ENCODE results near the gene CLEC20A.

CLEC20A gene

GRCh38 chr1:178501705-178502329 lies 5.1 kb upstream of the CLEC20A start:
- Histone ChIP-seq H3K4me2 (ENCODE audit: low read length) (no peak overlapping the region), H2BK120ac (ENCODE audit: low read depth, low read length) (no peak overlapping the region), H2BK5ac (ENCODE audit: low read length) (no peak overlapping the region), H3K18ac (ENCODE audit: low read length) (no peak overlapping the region), H3K4me3 (ENCODE audit: low read length) (no peak overlapping the region), H3K79me2 (ENCODE audit: control insufficient read depth, insufficient read depth, low read length) (no peaks in the 10 kb centered on the region), H3K4ac (ENCODE audit: low read depth, low read length) (no peak overlapping the region), H3K56ac (ENCODE audit: low read length) (no peak overlapping the region), H3K4me1 (ENCODE audit: control insufficient read depth, low read depth, low read length) (no peaks in the 10 kb centered on the region), H3K9ac (ENCODE audit: low read length) (no peak overlapping the region), H2AK5ac (ENCODE audit: low read length) (no peak overlapping the region), H4K8ac (ENCODE audit: low read depth, low read length) (no peak overlapping the region), H2BK15ac (replicated peaks; ENCODE audit: low read depth) (no peak overlapping the region), H3K27ac (ENCODE audit: low read depth, low read length) (no peak overlapping the region), H4K5ac (ENCODE audit: low read length) (no peak overlapping the region), H3K79me1 (ENCODE audit: low read length) (no peaks in the 10 kb centered on the region), H3K23ac (ENCODE audit: low read length) (no peak overlapping the region), H3K27me3 (ENCODE audit: insufficient read depth, low read length, poor library complexity) (no peaks in the 10 kb centered on the region), H3K36me3 (ENCODE audit: control insufficient read depth, insufficient read depth, low read length) (no peaks in the 10 kb centered on the region)
- WGBS (ENCODE audit: extremely low coverage, insufficient coverage, low lambda C conversion rate): no CpG with 5 or more reads among the region's 5 CpGs
- DNase-seq: peak; percentile 82

- no peaks in the 10 kb centered on the region for H3K4me1 ChIP-seq (ENCODE audit: control insufficient read depth, low read depth, low read length)
- no peak overlapping the region for H3K4me2 ChIP-seq (ENCODE audit: low read length)
- no peaks in the 10 kb centered on the region for H3K27me3 ChIP-seq (ENCODE audit: insufficient read depth, low read length, poor library complexity)
- no peaks in the 10 kb centered on the region for H3K79me2 ChIP-seq (ENCODE audit: control insufficient read depth, insufficient read depth, low read length)
- WGBS (ENCODE audit: extremely low coverage, insufficient coverage, low lambda C conversion rate): no CpG with 5 or more reads among the region's 10 CpGs
- no peak overlapping the region for H3K4me3 ChIP-seq (ENCODE audit: low read length)
- H3K23ac ChIP-seq (ENCODE audit: low read length): no peak overlapping the region
- H3K9ac ChIP-seq (ENCODE audit: low read length): no peak overlapping the region
- H4K5ac ChIP-seq (ENCODE audit: low read length): no peak overlapping the region
- no peak overlapping the region for H2AK5ac ChIP-seq (ENCODE audit: low read length)
- no peaks in the 10 kb centered on the region for H3K79me1 ChIP-seq (ENCODE audit: low read length)
- H4K8ac ChIP-seq (ENCODE audit: low read depth, low read length): no peak overlapping the region
- H3K27ac ChIP-seq (ENCODE audit: low read depth, low read length): no peak overlapping the region
- no peak overlapping the region for H2BK15ac ChIP-seq (replicated peaks; ENCODE audit: low read depth)
- H2BK120ac ChIP-seq (ENCODE audit: low read depth, low read length): no peak overlapping the region
- H3K36me3 ChIP-seq (ENCODE audit: control insufficient read depth, insufficient read depth, low read length): no peaks in the 10 kb centered on the region
- H2BK5ac ChIP-seq (ENCODE audit: low read length): no peak overlapping the region
- peak; percentile 59 for DNase-seq
- no peak overlapping the region for H3K18ac ChIP-seq (ENCODE audit: low read length)
- no peak overlapping the region for H3K56ac ChIP-seq (ENCODE audit: low read length)
- H3K4ac ChIP-seq (ENCODE audit: low read depth, low read length): no peak overlapping the region
Observed at GRCh38 chr1:178500936-178501554, 4.3 kb upstream of the CLEC20A start.

DNA sequence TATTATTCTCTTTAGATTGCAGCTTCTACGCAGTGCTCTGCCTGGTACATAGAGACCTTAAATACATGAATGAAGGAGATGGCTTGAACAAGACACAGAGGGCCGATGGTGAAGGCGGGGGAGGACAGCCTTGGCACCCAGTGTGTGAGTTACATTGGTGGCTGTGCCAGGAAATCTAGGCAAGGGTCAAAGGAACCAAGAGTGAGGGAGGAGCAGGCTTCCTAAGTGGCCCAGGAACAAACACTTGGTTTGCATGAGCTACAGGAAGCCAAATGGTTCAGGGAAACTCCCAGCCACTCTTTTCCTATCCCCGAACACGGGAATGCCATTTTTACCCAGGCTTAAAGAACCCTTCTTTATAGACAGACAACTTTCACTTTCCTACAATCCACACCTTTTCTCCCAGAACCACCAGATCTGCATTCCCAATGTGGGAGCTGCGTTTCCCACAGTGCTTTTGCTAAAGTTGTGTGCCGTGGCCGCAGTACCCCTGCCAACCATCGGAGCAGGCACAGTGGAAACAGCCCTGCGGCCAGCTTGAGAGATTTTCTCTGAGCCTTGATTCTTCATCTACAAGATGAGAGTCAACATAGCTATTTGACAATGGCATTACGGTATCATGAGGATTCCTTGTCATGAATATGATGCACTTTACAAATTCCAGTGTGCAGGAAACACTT lies 3.5 kb upstream of the CLEC20A start:
- Histone ChIP-seq H4K8ac (ENCODE audit: low read depth, low read length) (no peak overlapping the region), H2AK5ac (ENCODE audit: low read length) (no peak overlapping the region), H3K36me3 (ENCODE audit: control insufficient read depth, insufficient read depth, low read length) (no peaks in the 10 kb centered on the region), H2BK120ac (ENCODE audit: low read depth, low read length) (no peak overlapping the region), H3K27me3 (ENCODE audit: insufficient read depth, low read length, poor library complexity) (no peaks in the 10 kb centered on the region), H3K79me1 (ENCODE audit: low read length) (no peaks in the 10 kb centered on the region), H3K4me3 (ENCODE audit: low read length) (no peak overlapping the region), H3K9ac (ENCODE audit: low read length) (no peak overlapping the region), H3K4ac (ENCODE audit: low read depth, low read length) (no peak overlapping the region), H3K23ac (ENCODE audit: low read length) (no peak overlapping the region), H3K4me2 (ENCODE audit: low read length) (no peak overlapping the region), H3K27ac (ENCODE audit: low read depth, low read length) (no peak overlapping the region), H3K4me1 (ENCODE audit: control insufficient read depth, low read depth, low read length) (no peaks in the 10 kb centered on the region), H3K18ac (ENCODE audit: low read length) (no peak overlapping the region), H3K56ac (ENCODE audit: low read length) (no peak overlapping the region), H2BK5ac (ENCODE audit: low read length) (no peak overlapping the region), H4K5ac (ENCODE audit: low read length) (no peak overlapping the region), H3K79me2 (ENCODE audit: control insufficient read depth, insufficient read depth, low read length) (no peaks in the 10 kb centered on the region), H2BK15ac (replicated peaks; ENCODE audit: low read depth) (no peak overlapping the region)
- WGBS (ENCODE audit: extremely low coverage, insufficient coverage, low lambda C conversion rate): no CpG with 5 or more reads among the region's 11 CpGs
- peak; percentile 73 for DNase-seq

DNA sequence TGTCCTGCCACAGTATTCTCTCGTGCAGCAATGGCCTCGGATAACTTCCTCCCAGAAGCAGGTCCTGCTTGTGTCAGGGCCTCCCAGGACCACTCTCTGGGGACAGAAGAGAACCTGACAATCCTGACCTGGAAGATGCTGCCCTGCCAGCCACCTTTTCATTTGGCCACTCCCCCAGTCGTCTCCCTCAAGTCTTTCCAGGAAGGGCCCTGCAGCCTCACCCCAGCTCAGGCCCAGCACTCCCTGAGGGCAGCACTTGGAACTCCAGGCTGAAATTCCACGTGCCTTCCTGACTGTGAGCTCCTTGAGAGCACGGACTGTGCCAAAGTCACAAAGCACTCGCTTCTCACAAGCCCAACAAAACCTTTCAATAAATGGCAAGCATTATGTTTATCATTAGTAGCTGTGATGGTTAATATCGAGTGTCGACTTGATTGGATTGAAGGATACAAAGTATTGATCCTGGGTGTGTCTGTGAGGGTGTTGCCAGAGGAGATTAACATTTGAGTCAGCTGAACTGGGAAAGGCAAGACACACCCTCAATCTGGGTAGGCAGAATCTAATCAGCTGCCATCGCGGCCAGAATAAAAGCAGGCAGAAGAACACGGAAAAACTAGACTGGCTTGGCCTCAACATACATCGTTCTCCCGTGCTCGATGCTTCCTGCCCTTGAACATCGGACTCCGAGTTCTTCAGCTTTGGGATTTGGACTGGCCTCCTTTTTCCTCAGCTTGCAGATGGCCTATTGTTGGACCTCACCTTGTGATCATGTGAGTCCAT lies 2.3 kb upstream of the CLEC20A start:
- Histone ChIP-seq H3K9ac (ENCODE audit: low read length) (no peak overlapping the region), H3K4me3 (ENCODE audit: low read length) (no peak overlapping the region), H3K23ac (ENCODE audit: low read length) (no peak overlapping the region), H3K18ac (ENCODE audit: low read length) (no peak overlapping the region), H3K36me3 (ENCODE audit: control insufficient read depth, insufficient read depth, low read length) (no peaks in the 10 kb centered on the region), H2AK5ac (ENCODE audit: low read length) (no peak overlapping the region), H3K27ac (ENCODE audit: low read depth, low read length) (no peak overlapping the region), H2BK5ac (ENCODE audit: low read length) (no peak overlapping the region), H3K4me2 (ENCODE audit: low read length) (no peak overlapping the region), H2BK120ac (ENCODE audit: low read depth, low read length) (no peak overlapping the region), H2BK15ac (replicated peaks; ENCODE audit: low read depth) (no peak overlapping the region), H3K79me2 (ENCODE audit: control insufficient read depth, insufficient read depth, low read length) (no peaks in the 10 kb centered on the region), H4K5ac (ENCODE audit: low read length) (no peak overlapping the region), H4K8ac (ENCODE audit: low read depth, low read length) (no peak overlapping the region), H3K4ac (ENCODE audit: low read depth, low read length) (no peak overlapping the region), H3K56ac (ENCODE audit: low read length) (no peak overlapping the region), H3K79me1 (ENCODE audit: low read length) (no peaks in the 10 kb centered on the region), H3K27me3 (ENCODE audit: insufficient read depth, low read length, poor library complexity) (no peaks in the 10 kb centered on the region), H3K4me1 (ENCODE audit: control insufficient read depth, low read depth, low read length) (no peaks in the 10 kb centered on the region)
- peak; percentile 73 for DNase-seq
- no CpG with 5 or more reads among the region's 16 CpGs for WGBS (ENCODE audit: extremely low coverage, insufficient coverage, low lambda C conversion rate)

DNA sequence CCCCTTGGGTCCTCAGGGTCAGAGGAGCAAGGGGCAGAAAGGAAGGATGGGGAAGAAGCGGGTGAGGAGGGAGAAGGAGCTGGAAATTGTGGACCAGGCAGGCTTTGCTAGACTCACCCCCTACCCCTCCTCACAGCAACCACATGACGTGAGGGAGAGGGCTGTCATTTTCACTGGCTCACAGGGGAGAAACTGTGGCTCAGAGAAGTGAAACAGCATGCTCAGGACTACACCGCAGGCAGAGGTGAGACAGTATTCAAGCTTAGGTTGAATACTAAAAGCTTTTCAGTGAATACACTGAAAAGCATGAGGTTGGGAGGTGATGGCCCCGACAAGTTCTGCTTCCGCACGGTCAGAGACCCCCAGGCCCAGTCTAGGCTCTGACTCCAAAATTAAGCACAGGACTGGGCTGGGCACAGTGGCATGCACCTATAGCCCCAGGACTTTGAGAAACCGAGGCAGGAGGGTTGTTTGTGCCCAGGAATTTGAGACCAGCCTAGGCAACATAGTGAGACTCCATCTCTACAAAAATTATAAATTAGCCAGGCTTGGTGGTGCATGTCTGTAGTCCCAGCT lies 1.2 kb upstream of the CLEC20A start:
- DNase-seq: no peak
- Histone ChIP-seq H4K8ac (ENCODE audit: low read depth, low read length) (no peak overlapping the region), H3K9ac (ENCODE audit: low read length) (no peak overlapping the region), H3K79me2 (ENCODE audit: control insufficient read depth, insufficient read depth, low read length) (no peaks in the 10 kb centered on the region), H3K27ac (ENCODE audit: low read depth, low read length) (no peak overlapping the region), H3K36me3 (ENCODE audit: control insufficient read depth, insufficient read depth, low read length) (no peaks in the 10 kb centered on the region), H3K4ac (ENCODE audit: low read depth, low read length) (no peak overlapping the region), H2BK15ac (replicated peaks; ENCODE audit: low read depth) (no peak overlapping the region), H2AK5ac (ENCODE audit: low read length) (no peak overlapping the region), H3K4me1 (ENCODE audit: control insufficient read depth, low read depth, low read length) (no peaks in the 10 kb centered on the region), H3K27me3 (ENCODE audit: insufficient read depth, low read length, poor library complexity) (no peaks in the 10 kb centered on the region), H3K56ac (ENCODE audit: low read length) (no peak overlapping the region), H3K79me1 (ENCODE audit: low read length) (no peaks in the 10 kb centered on the region), H2BK5ac (ENCODE audit: low read length) (no peak overlapping the region), H3K18ac (ENCODE audit: low read length) (no peak overlapping the region), H3K4me2 (ENCODE audit: low read length) (no peak overlapping the region), H3K4me3 (ENCODE audit: low read length) (no peak overlapping the region), H2BK120ac (ENCODE audit: low read depth, low read length) (no peak overlapping the region), H3K23ac (ENCODE audit: low read length) (no peak overlapping the region), H4K5ac (ENCODE audit: low read length) (no peak overlapping the region)
- WGBS (ENCODE audit: extremely low coverage, insufficient coverage, low lambda C conversion rate): no CpG with 5 or more reads among the region's 7 CpGs
